Small intestine (tissue), 7 donors: ENCODE data around the gene FAM187B. TPM values are rescaled to one million over a fixed set of nuclear protein-coding genes. Genes with fewer than 3 reads are reported as not detected.

Experiments
- DNase-seq, 2 donors: peaks; one replicate each; pipeline versions ENCODE4 v3.0.0 to v3.0.0-alpha.2; 2013
- FAIRE-seq: peaks from 2 replicates; lab custom pipeline; 2012; peaks lifted over from hg19 to GRCh38; lab: Jason Lieb, UNC
- H3K27ac ChIP-seq, 3 donors: one replicate each; pipeline ENCODE4 v1.5.1; 2013; ENCODE audit warnings: low read length in 2 of 3, mild to moderate bottlenecking in 2 of 3, control low read depth in 1 of 3, inconsistent platforms in 1 of 3, low read depth in 1 of 3, moderate library complexity in 1 of 3
- H3K27me3 ChIP-seq, 3 donors: one replicate each; pipeline ENCODE4 v1.6.1; 2013; ENCODE audit warnings: low read length in 3 of 3, inconsistent platforms in 1 of 3; ENCODE audit not compliant: control insufficient read depth in 3 of 3, insufficient read depth in 3 of 3
- H3K36me3 ChIP-seq, 3 donors: one replicate each; pipeline ENCODE4 v1.6.1; 2013; ENCODE audit warnings: low read length in 3 of 3, inconsistent platforms in 1 of 3, low read depth in 1 of 3, mild to moderate bottlenecking in 1 of 3, moderate library complexity in 1 of 3; ENCODE audit not compliant: control insufficient read depth in 3 of 3, insufficient read depth in 2 of 3
- H3K4me1 ChIP-seq, 3 donors: one replicate each; pipeline ENCODE4 v1.6.1; 2013; ENCODE audit warnings: low read length in 2 of 3, inconsistent platforms in 1 of 3, low read depth in 1 of 3, mild to moderate bottlenecking in 1 of 3, moderate library complexity in 1 of 3; ENCODE audit not compliant: control insufficient read depth in 3 of 3, insufficient read depth in 2 of 3
- H3K4me3 ChIP-seq, 3 donors: one replicate each; pipeline ENCODE4 v1.5.1; 2013; ENCODE audit warnings: low read length in 3 of 3, control low read depth in 1 of 3, inconsistent platforms in 1 of 3, low read depth in 1 of 3, mild to moderate bottlenecking in 1 of 3, moderate library complexity in 1 of 3
- H3K9me3 ChIP-seq, 2 donors: one replicate each; pipeline ENCODE4 v1.6.1; 2013; ENCODE audit warnings: low read depth in 1 of 2, low read length in 1 of 2; ENCODE audit not compliant: control insufficient read depth in 2 of 2, insufficient read depth in 1 of 2
- WGBS, 3 donors: extraction: QIAGEN DNeasy Blood & Tissue Kit; methylation state at CpG; one replicate each; pipeline ENCODE4 v1.1.7; 2013; 5-methylcytosine and 5-hydroxymethylcytosine counted together
- polyA plus RNA-seq, 4 donors: library from polyadenylated mRNA; stranded (reverse) in 3 of 4; unstranded in 1 of 4; fragments of 200-250 nt in 3 of 4; fragments of 120-200 nt in 1 of 4; gene quantifications; one replicate each; pipeline versions ENCODE4 v1.2.1 to v1.2.3, GENCODE V29; 2013
- donor health status: healthy with polysubstance abuse.
- donor health status: control.
- donor health status: control.
- donor health status: Bipolar disorder and iron deficiency.
- donor health status: healthy.

Gene FAM187B
- polyA plus RNA-seq, 4 donors = not detected

DNA sequence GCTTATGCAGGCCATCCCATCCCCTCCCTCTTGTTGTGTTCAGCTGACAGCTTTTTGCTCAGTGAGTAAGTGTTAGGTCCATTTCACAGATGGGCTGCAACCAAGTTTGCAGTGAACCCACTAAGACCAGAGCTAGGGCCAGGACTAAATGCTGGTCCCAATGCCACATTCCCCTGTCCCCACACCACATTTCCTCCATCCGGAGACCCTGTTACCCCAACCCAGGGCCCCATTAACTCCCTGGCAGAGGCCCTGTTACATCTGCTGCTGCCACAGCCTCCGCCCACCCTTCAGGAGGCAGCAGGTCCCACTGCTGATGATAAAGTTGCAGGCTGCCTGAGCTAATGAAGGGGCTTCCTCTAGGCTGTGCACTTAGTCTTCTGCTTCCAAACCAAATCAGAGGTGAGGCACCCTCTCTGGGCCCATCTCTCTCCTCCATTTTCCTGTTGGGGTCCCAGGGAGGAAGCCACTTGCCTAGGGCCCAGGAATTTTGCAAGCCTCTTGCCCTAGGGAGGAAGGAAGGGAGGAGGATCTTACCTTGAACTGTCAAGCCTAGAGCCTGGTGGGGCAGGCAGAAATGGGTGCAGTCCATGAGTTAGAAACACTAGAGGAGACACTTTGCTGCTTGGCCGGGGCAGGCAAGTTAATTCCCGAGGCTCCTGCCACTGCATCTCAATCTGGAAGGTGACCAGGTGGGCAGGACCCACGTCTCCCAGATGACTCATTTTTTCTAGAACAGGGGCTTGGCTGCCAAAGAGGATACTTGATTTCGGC, 36.8 kb upstream of the FAM187B start:
- Histone ChIP-seq H3K4me3 (no peak overlapping the region), H3K27me3 (no peaks in the 10 kb centered on the region), H3K4me1 (peaks cover 0 to 15% (median 6%) of the 10 kb centered on the region in 3 donors), H3K9me3 (no peaks in the 10 kb centered on the region), H3K36me3 (peaks cover 0 to 76% (median 5%) of the 10 kb centered on the region in 3 donors), H3K27ac (no peak overlapping the region)
- no peak for DNase-seq
- WGBS, 3 donors = 44 to 60% (median 57%) methylated on average over 6 of the region's 6 CpGs
- no peak for FAIRE-seq

DNA sequence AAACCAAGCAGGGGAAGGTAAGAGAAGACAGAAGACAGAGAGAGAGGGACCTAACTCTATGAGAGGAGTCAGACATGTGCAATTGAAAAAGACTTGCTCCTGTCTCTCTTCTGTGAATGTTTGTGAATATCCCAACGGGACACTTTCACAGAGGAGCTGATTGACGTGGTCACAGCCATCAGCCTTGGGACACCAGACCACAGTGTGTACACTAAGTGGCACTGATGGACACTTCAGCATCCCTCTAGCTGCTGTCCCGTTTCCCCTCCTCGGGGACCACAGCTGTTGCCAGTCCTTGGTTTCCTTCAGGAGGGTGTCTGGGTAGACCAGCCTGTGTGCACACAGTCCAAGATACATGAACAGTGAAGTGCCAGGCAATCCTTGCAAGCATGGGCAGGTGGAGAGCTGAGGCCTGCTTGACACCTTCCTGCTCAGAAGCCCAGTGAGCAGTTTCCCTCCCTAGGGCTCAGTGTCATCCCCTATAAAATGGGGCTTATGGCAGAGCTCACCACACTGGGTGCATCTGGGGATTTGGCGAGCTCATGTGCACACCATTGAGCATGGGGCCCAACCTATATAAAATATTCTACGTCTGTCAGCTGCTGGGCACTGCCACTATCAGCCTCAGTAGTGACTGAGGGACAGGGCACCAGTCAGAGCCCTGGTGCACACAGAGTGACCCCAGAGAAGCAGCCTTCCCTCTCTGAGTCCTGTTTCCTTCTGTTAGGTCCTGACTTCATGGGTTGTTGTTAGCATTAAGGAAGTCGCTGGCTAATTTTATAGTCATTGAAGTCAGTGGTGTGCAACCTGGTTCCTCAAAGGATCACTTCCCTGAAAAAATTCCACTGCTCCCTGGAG, 36.0 kb upstream of the FAM187B start:
- no peak for DNase-seq
- no peak for FAIRE-seq
- Histone ChIP-seq H3K4me3 (no peak overlapping the region), H3K36me3 (peaks cover 0 to 76% (median 5%) of the 10 kb centered on the region in 3 donors), H3K9me3 (no peaks in the 10 kb centered on the region), H3K4me1 (peaks cover 0 to 10% (median 3%) of the 10 kb centered on the region in 3 donors), H3K27me3 (no peaks in the 10 kb centered on the region), H3K27ac (no peak overlapping the region)
- WGBS, 3 donors = 72 to 80% (median 78%) methylated on average over 7 of the region's 7 CpGs

DNA sequence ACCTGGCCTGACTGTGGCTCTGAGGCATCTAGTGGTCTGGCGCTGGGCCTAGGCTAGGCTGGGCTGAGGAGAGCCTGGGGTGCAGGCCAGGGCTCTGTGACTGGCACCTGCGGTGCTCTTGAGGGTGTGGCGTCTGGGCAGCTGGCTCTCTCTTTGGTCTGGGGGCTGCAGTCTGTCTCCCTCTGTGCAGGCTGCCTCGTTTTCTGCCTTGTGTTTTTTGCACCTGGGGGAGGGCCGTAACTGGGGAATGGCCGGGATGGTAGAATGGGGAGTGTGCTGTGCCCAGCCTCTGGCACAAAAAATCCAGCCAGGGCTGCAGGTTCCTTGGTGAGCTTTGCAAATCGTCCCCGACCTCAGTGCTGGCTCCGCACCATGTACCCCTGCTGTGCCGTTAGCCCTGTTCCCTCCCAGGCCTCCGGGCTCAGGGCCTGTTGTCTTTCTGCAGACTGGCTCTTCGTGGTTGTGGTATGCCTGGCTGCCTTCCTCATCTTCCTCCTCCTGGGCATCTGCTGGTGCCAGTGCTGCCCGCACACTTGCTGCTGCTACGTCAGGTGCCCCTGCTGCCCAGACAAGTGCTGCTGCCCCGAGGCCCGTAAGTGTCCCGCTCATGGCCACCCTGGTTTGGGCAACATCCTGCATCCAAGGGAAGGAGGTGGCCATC, 33.7 kb upstream of the FAM187B start:
- Histone ChIP-seq H3K9me3 (no peaks in the 10 kb centered on the region), H3K27ac (no peak overlapping the region), H3K4me3 (no peak overlapping the region), H3K36me3 (peaks cover 0 to 90% (median 5%) of the 10 kb centered on the region in 3 donors), H3K4me1 (peaks cover 0 to 7% (median 3%) of the 10 kb centered on the region in 3 donors), H3K27me3 (no peaks in the 10 kb centered on the region)
- FAIRE-seq (no peak), DNase-seq (no peak)
- 78 to 83% (median 81%) methylated on average over 17 of the region's 17 CpGs for WGBS, 3 donors

DNA sequence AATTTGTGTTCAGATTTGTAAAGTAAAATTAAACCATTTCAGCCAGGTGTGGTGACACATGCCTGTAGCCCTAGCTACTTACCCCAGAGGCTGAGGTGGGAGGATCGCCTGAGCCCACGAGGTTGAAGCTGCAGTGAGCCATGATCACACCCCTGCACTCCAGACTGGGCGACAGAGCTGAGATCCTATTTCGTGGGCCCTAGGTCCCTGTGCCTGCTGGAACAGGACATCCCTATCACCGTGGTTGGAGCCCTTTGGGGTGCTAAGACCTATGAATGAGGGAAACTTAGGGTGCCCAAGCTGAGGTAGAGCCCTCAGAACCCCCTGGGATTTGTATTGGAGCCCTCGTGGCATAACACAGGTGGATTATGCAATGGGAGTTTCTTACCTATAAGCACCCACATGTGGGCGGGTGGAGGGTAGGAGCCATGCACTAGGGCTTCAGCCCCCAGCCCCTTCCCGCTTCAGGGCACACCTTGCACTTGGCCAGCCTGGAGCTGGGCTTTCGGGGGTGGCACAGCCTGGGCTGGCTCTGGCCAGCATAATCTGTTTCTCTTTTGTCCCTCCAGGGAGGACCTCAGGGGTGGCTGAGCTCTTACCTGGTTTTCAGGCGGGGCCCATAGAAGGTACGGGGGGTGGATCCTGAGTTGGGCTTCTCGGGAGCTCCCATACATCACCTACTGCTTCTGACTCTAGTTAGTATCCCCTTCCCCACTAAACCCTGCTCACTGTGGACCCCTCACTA, 33.0 kb upstream of the FAM187B start:
- Histone ChIP-seq H3K9me3 (no peaks in the 10 kb centered on the region), H3K4me3 (no peak overlapping the region), H3K27me3 (no peaks in the 10 kb centered on the region), H3K36me3 (peaks cover 0 to 89% (median 5%) of the 10 kb centered on the region in 3 donors), H3K27ac (no peak overlapping the region), H3K4me1 (peaks cover 0 to under 1% (median 0%) of the 10 kb centered on the region in 3 donors)
- 81 to 82% (median 82%) methylated on average over 12 of the region's 12 CpGs for WGBS, 3 donors
- no peak for DNase-seq
- no peak for FAIRE-seq

DNA sequence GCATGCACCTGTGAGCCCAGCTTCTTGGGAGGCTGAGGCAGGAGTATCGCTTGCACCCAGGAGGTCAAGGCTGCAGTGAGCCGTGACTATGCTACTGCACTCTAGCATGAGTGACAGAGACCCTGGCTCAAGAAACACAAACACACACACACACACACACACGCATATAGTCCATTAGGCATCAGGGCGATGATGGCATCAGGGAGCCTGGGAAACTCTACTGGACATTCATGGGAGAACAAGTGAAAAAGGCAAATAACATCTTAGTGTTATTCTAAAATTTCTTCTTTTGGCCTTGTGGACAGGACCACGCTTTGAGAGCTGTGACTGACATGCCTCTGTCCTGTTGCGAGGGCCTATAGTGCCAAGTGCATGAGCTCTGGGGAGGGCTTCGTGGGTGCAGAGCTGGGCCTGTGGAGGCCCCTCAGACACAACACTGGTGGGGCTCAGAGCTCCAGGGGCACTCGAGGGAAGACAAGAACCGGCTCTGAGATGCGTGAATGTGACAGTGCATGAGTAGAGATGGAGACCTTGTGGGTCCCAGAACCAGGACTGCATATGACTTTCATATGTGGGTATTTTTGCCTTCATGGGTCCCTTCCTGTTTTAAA, 32.3 kb upstream of the FAM187B start:
- no peak for DNase-seq
- FAIRE-seq = no peak
- Histone ChIP-seq H3K4me3 (no peak overlapping the region), H3K36me3 (peaks cover 0 to 82% (median 5%) of the 10 kb centered on the region in 3 donors), H3K27ac (no peak overlapping the region), H3K4me1 (no peaks in the 10 kb centered on the region), H3K27me3 (no peaks in the 10 kb centered on the region), H3K9me3 (no peaks in the 10 kb centered on the region)
- WGBS, 3 donors = 83 to 88% (median 87%) methylated on average over 10 of the region's 10 CpGs

DNA sequence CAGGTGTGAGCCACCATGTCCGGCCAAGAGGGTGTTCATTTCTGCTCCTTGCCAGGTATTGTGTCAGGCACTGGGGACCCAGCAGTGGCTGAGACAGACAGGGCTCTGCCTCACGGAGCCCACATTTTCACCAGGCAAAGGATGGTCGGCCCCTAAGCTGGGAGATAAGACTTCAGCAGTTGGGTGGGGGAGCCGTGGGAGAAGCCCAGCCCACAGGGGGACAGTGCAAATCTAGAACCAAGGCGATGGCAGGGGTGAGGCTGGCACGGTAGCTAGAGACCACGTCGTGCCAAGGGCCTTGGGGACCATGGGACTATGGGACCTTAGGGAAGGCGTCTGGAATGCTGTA, 28.5 kb upstream of the FAM187B start:
- Histone ChIP-seq H3K4me3 (no peak overlapping the region), H3K27ac (no peak overlapping the region), H3K4me1 (no peaks in the 10 kb centered on the region), H3K36me3 (peaks cover 0 to 80% (median 7%) of the 10 kb centered on the region in 3 donors), H3K9me3 (no peaks in the 10 kb centered on the region), H3K27me3 (no peaks in the 10 kb centered on the region)
- no peak for DNase-seq
- FAIRE-seq = no peak
- WGBS, 3 donors = 82 to 91% (median 89%) methylated on average over 9 of the region's 9 CpGs

DNA sequence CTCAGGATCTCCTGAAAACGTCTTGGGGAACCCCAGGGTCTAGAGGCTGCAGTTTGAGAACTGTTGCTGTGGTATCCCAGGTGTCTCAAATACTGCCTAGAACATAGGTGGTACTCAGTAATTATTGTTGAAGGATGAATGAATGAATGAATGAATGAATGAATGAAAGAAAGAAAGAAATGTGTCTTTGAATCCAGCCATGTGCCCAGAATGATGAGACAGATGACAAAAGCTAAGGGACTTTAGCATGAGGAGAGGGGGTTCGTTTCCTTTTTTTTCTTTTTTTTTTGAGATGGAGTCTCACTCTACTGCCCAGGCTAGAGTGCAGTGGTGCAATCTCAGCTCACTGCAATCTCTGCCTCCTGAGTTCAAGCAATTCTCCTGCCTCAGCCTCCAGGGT, 28.0 kb upstream of the FAM187B start:
- H3K27me3 ChIP-seq = no peaks in the 10 kb centered on the region
- peaks cover 0 to 1% (median 0%) of the 10 kb centered on the region in 3 donors for H3K4me1 ChIP-seq
- FAIRE-seq = no peak
- H3K9me3 ChIP-seq = no peaks in the 10 kb centered on the region
- no peak overlapping the region for H3K27ac ChIP-seq
- H3K4me3 ChIP-seq = no peak overlapping the region
- H3K36me3 ChIP-seq = peaks cover 0 to 78% (median 7%) of the 10 kb centered on the region in 3 donors
- no peak for DNase-seq
- 36 to 47% (median 46%) methylated on average over 2 of the region's 2 CpGs for WGBS, 3 donors
